WI38 (cell line): ENCODE results near the gene NLGN1.

ENCODE experiments used
- H3K4me3 ChIP-seq: 2 replicates; pipeline ENCODE4 v1.5.1; 2011; ENCODE audit warnings: low read depth, mild to moderate bottlenecking, control low read depth, low read length
- CTCF ChIP-seq: IDR thresholded peaks from 2 replicates; pipeline ENCODE4 v1.5.1; 2012; ENCODE audit warnings: low read depth, mild to moderate bottlenecking, control low read depth, low read length

The NLGN1 gene

GRCh38 chr3:174280186-174280585 is 882.6 kb downstream of the NLGN1 start:
- H3K4me3 ChIP-seq: no peak overlapping the region
- TF ChIP-seq CTCF: no peak

- TF ChIP-seq CTCF: no peak
- H3K4me3 ChIP-seq: no peak overlapping the region
Measured at GRCh38 chr3:174285242-174285864, 887.8 kb downstream of the NLGN1 start.

- TF ChIP-seq CTCF: no peak
- H3K4me3 ChIP-seq: no peak overlapping the region
Measured at GRCh38 chr3:174287705-174288104, 890.2 kb downstream of the NLGN1 start.

GRCh38 chr3:174294616-174295015 is 897.1 kb downstream of the NLGN1 start:
- TF ChIP-seq CTCF: no peak
- H3K4me3 ChIP-seq: no peak overlapping the region

GRCh38 chr3:174295306-174296092 is 898.0 kb downstream of the NLGN1 start:
- TF ChIP-seq CTCF: no peak
- H3K4me3 ChIP-seq: no peak overlapping the region

GRCh38 chr3:174302746-174303315 is 905.3 kb downstream of the NLGN1 start:
- TF ChIP-seq CTCF: no peak
- H3K4me3 ChIP-seq: no peak overlapping the region
